WTC11 (cell line): ENCODE data around the gene CNTNAP5.

ENCODE experiments used
- ATF1 ChIP-seq: sonication (generic); formaldehyde crosslinking; IDR thresholded peaks from 2 replicates; pipeline ENCODE4 v1.8.1; 2023; ENCODE audit warnings: mild to moderate bottlenecking, moderate library complexity, missing genetic modification reagents
- ATF2 ChIP-seq: sonication (generic); formaldehyde crosslinking; IDR thresholded peaks from 2 replicates; pipeline ENCODE4 v1.8.1; 2022; ENCODE audit warnings: low read depth, missing genetic modification reagents, borderline replicate concordance
- ATF3 ChIP-seq: sonication (generic); formaldehyde crosslinking; conservative IDR thresholded peaks from 2 replicates; pipeline ENCODE4 v1.8.1; 2022; ENCODE audit warnings: mild to moderate bottlenecking, missing genetic modification reagents
- ATF6 ChIP-seq: sonication (generic); formaldehyde crosslinking; IDR thresholded peaks from 2 replicates; pipeline ENCODE4 v1.8.1; 2023; ENCODE audit warnings: mild to moderate bottlenecking, missing genetic modification reagents
- CTCF ChIP-seq: fragments of 200-600 bp; IDR thresholded peaks from 2 replicates; pipeline ENCODE4 v1.8.0; 2022; ENCODE audit warnings: antibody characterized with exemption
- FOXP1 ChIP-seq: sonication (generic); formaldehyde crosslinking; IDR thresholded peaks from 2 replicates; pipeline ENCODE4 v1.8.0; 2022; ENCODE audit warnings: missing genetic modification reagents, mild to moderate bottlenecking, moderate library complexity, borderline replicate concordance
- JUN ChIP-seq: sonication (generic); formaldehyde crosslinking; IDR thresholded peaks from 2 replicates; pipeline ENCODE4 v1.8.0; 2023; ENCODE audit warnings: mild to moderate bottlenecking, missing genetic modification reagents
- MAX ChIP-seq: sonication (generic); formaldehyde crosslinking; IDR thresholded peaks from 2 replicates; pipeline ENCODE4 v1.8.0; 2022; ENCODE audit warnings: mild to moderate bottlenecking, missing genetic modification reagents
- ZNF232 ChIP-seq: sonication (generic); formaldehyde crosslinking; IDR thresholded peaks from 2 replicates; pipeline ENCODE4 v1.8.0; 2022; ENCODE audit warnings: mild to moderate bottlenecking, missing genetic modification reagents
- ZNF281 ChIP-seq: sonication (generic); formaldehyde crosslinking; IDR thresholded peaks from 2 replicates; pipeline ENCODE4 v1.8.0; 2023; ENCODE audit warnings: mild to moderate bottlenecking, missing genetic modification reagents

GRCh38 chr2:124558277-124558905 is 533.3 kb downstream of the CNTNAP5 start:
- TF ChIP-seq JUN (CRISPR knock-in tag) = no peak
- TF ChIP-seq CTCF = no peak
- TF ChIP-seq ATF6 (CRISPR knock-in tag) = no peak
- no peak for TF ChIP-seq ATF2 (CRISPR knock-in tag)
- no peak for TF ChIP-seq FOXP1
- TF ChIP-seq ZNF232 (CRISPR knock-in tag) = no peak
- TF ChIP-seq MAX = no peak
- no peak for TF ChIP-seq ZNF281 (CRISPR knock-in tag)
- no peak for TF ChIP-seq ATF3
- no peak for TF ChIP-seq ATF1 (CRISPR knock-in tag)
